Endometrial microvascular endothelial cells (primary cell): ENCODE results near the gene PHF20. TPM values are rescaled to one million over a fixed set of nuclear protein-coding genes. Genes with fewer than 3 reads are reported as not detected.
"Not testable (repeated sequence)": the region's sequence is repeated elsewhere in the genome, so short reads cannot be mapped to it uniquely, and the experiment has no call there.

Experiments
- in situ Hi-C: cut with HindIII; loops from 2 replicates; pipeline ENCODE4 v1.10.0; 2017; ENCODE audit warnings: low sequenced_read_pairs, low pct_unique_long_range_greater_than_20kb; ENCODE audit errors: inconsistent ontology term
- total RNA-seq: library from RNA; depleted of rRNA; stranded (reverse); fragments of >200 nt; gene quantifications from one replicate; pipeline ENCODE4 v1.2.3, GENCODE V29; 2015; ENCODE audit errors: inconsistent ontology term

The PHF20 gene
- total RNA-seq, 1 donor from 2014 or later = 29.5 TPM

DNA sequence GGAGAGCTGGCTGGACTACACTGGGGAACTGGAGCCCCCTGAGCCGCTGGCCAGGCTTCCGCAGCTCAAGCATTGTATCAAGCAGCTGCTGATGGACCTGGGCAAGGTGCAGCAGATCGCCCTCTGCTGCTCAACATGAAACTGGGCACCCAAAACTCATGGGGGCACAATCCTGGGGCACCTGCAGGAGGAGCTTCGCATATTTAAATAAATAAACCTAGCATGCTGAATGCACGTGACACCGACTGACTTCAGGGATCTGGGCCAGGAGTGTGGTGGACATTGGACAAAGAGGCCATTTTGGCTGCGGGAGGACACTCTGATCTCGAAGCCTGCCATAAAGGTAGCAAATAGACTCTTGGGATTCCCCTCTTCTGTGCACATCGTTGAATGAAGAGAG is 175.7 kb downstream of the PHF20 start:
- in situ Hi-C loops = no loop called here

GRCh38 chr20:35947907-35948306 is 176.1 kb downstream of the PHF20 start:
- in situ Hi-C loops = no loop called here

- in situ Hi-C loops = no loop called here
These were observed 178.3 kb downstream of the PHF20 start for GRCh38 chr20:35950093-35950492.

- in situ Hi-C loops = not testable (repeated sequence)
These were observed 180.3 kb downstream of the PHF20 start for GRCh38 chr20:35952080-35952479.

- in situ Hi-C loops = no loop called here
These were observed 180.9 kb downstream of the PHF20 start for GRCh38 chr20:35952480-35953386.

DNA sequence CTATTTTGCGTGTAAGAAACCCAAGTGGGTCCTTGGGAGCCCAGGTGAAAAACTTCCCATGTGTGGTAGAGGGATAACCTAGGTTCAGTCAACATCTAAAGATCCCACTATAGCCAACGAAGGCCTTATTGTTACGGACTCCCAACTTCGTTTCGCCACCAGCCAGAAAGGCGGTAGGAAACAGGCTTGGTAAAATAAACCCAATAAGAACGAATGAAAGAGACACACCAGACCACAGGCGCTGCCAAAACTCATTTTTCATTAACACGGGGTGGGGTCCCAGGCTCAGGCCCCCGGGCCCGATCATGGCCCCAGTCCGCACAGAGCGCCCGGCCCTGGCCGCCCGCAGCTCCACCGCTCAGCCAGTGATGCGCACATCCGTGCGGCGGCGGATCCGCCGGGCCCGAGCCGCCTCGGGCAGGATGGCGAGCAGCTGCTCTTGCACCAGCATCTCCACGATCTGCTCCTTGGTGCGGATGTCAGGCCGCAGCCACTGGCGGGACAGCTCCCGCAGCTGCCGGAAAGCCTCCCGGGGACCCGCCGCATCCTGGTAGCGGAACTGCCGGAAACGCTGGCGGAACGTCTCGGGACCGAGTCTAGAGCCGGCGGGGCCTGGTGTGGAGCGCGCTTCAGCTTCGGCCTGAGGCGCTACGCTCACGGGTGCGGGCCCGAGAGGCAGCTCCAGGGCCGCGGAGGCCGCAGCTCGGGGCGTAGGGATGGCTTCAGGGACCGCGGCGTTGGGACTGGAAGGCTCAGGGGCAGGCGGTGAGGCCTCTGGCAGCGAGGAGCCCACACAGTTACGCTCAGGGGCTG is 181.8 kb downstream of the PHF20 start:
- in situ Hi-C loops = no loop called here

GRCh38 chr20:35954200-35954906 is 182.5 kb downstream of the PHF20 start, which contains the start of gene SCAND1:
SCAND1 (minus strand) TSS chr20:35954502; CDS start chr20:35954284, 218 bp downstream.
- in situ Hi-C loops = no loop called here

GRCh38 chr20:35954907-35955251 is 183.1 kb downstream of the PHF20 start:
- in situ Hi-C loops = no loop called here

DNA sequence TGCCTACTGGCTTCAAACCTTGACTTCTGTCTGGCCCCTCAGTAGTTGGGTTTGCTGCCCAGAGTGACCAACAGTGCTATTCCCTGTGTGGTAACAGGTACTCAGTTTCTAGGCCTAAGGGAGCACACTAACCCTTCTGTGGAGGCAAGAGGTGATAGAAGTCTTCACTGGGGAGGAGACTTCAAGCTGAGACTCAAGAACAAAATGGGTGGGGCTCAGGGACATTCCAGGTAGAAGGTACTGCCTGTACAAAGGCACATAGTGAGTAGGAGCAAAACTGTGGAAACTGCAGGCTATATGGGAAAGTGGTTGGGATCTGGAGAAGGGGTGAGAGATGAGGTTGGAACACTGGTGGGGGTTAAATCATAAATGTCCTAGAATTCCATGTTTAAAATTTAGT is 184.8 kb downstream of the PHF20 start:
- in situ Hi-C loops = no loop called here

DNA sequence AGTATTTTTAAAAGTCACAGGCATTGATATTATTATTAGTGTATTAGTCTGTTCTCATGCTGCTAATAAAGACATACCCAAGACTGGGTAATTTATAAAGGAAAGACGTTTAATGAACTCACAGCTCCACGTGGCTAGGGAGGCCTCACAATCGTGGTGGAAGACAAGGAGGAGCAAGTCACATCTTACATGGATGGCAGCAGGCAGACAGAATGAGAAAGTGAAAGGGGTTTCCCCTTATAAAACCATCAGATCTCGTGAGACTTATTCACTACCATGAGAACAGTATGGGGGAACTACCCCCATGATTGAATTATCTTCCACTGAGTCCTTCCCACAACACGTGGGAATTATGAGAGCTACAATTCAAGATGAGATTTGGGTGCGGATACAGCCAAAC is 187.5 kb downstream of the PHF20 start:
- in situ Hi-C loops = not testable (repeated sequence)

DNA sequence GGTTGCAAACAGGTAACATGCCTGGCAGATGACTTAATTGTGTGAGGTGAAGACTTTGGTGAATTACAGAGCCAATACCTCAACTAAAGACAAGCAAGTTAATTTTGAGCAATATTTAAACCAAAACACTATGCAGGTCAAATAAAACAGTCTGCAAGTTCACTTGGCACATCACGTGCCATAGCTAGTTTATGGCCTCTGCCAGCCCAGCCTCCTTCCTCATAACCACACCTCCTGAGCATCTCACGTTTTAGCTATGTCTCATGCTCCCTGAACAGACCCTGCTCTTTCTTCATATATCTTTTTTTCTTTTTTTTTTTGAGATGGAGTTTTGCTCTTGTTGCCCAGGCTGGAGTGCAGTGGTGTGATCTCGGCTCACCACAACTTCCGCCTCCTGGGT is 192.1 kb downstream of the PHF20 start:
- in situ Hi-C loops = no loop called here

- in situ Hi-C loops = no loop called here
These were observed 196.3 kb downstream of the PHF20 start, which contains the start of gene CNBD2 for GRCh38 chr20:35967979-35968640. CNBD2 (plus strand) TSS chr20:35968590; CDS start chr20:35968763, 173 bp downstream.

DNA sequence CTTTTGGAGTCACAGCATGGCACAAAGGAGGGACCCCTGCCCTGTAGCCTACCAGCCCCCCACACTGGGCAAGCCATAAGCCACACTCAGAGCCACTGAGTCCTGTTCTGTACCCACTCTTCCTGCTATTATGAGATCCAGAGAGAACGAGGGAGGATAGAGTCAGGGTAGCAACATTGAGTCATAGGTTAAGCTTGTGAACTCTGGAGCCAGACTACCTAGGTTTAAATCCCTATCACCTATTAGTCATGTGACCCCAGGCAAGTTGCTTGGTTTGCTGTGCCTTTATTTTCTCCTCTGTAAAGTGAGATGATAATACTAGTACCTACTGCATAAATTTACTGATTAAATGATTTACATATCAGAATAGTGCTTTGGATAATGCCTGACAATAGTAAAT is 197.1 kb downstream of the PHF20 start:
- in situ Hi-C loops = no loop called here

- in situ Hi-C loops = no loop called here
These were observed 200.2 kb downstream of the PHF20 start for GRCh38 chr20:35971981-35972380.

- in situ Hi-C loops = no loop called here
These were observed 200.6 kb downstream of the PHF20 start for GRCh38 chr20:35972462-35972861.

DNA sequence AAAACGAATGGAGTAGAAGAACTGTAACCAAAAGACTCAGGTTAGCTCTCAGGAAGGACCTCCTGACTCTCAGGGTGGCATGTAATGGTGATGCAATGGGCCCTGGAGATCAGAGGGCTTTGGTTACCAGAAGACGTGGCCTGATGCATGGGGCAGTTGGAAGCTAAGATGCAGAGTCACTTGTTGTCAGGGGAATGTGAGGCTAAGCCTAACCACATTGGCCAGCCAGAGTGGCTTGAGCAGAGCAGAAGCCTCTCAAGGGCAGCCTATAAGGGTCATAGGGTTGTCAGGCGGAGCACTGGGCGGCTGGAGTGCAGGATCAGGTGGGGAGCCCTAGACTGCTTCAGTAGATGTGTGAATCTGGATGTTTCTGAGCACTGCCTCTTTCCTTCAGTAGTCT is 202.4 kb downstream of the PHF20 start:
- in situ Hi-C loops = no loop called here

GRCh38 chr20:35975576-35976373 is 204.0 kb downstream of the PHF20 start:
- in situ Hi-C loops = no loop called here

DNA sequence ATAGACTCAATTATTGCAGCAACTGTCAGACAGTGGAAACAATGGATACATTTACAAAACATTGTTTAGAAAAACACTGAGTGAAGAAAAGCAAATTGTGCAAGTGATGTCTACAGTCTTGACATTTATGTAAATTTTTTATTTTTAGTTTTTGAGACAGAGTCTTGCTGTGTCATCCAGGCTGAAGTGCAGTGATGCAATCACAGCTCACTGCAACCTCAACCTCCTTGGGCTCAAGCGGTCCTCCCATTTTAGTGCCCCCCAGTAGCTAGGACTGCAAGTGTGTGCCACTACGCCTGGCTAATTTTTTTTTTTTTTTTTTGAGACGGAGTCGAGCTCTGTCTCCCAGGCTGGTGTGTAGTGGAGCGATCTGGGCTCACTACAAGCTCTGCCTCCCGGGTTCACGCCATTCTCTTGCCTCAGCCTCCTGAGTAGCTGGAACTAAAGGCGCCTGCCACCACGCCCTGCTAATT is 206.3 kb downstream of the PHF20 start:
- in situ Hi-C loops = no loop called here
